HG03159 (cell line): ENCODE results near the gene TP53I11.

Experiments used
- ATAC-seq: cut with Tn5 transposase; IDR thresholded peaks from one replicate; pipeline ENCODE4 v1.9.1; 2021; ENCODE audit warnings: mild to moderate bottlenecking, moderate library complexity; ENCODE audit not compliant: unreplicated experiment

TP53I11 gene

GRCh38 chr11:44889266-44889665, 61.4 kb downstream of the TP53I11 start:
- ATAC-seq = no peak

GRCh38 chr11:44887636-44888035, 63.0 kb downstream of the TP53I11 start:
- no peak for ATAC-seq

DNA sequence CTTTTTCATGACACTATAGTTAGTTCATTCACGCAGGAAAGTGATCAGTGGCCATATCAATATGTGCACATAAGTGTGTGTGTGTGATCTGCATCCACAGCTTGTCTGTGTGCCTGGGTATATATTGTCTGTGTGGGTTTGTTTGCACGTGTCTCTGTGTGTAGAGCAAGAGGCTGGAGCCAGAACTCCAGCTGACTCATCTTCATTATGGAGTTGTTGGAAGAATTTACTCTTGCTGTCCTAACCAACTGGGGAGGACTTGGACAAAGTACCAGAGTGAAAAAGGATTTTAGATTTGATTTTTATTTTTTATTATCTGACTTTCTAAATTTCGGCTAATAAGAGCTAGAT, 63.9 kb downstream of the TP53I11 start:
- ATAC-seq = no peak

DNA sequence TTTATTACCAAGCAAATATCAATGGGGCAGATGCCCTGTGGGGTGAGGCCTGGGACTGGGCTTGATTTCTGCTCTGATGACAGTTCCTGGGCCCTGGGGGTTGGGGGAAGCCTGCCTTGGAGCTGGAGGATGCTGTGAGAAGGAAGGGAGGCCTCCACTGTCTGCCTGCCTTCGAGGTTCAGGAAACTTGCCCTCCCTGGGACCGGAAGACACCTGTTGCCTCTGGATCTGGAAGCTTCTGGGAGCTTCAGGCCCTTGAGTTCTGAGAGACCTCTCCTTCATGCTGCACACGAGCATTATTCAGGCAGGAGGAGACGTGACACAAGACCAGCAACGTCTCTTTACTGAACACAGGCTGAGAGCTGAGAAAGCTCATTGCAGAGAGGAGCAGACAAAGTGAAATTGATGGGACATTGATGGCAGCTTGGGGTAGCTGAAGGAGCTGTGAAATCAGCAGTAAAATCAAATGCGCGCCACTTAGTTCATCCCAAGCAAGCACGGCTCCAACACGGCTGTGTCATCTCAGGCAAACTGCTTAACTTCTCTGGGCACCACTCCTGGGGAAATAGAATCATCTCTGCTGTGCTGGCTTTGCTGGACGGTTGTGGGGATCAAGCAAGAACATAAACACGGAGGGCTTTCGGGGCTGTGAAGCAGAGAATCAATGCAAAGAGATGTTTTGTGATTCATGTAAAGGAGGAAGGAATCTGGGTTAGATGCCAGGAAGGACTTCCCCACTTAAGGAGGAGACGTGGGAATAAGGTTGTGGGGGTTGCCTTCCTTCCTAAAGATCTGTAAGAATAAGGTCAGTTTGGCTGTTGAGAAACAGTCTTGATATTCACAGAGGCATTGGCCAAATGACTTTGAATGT, 64.5 kb downstream of the TP53I11 start:
- no peak for ATAC-seq

DNA sequence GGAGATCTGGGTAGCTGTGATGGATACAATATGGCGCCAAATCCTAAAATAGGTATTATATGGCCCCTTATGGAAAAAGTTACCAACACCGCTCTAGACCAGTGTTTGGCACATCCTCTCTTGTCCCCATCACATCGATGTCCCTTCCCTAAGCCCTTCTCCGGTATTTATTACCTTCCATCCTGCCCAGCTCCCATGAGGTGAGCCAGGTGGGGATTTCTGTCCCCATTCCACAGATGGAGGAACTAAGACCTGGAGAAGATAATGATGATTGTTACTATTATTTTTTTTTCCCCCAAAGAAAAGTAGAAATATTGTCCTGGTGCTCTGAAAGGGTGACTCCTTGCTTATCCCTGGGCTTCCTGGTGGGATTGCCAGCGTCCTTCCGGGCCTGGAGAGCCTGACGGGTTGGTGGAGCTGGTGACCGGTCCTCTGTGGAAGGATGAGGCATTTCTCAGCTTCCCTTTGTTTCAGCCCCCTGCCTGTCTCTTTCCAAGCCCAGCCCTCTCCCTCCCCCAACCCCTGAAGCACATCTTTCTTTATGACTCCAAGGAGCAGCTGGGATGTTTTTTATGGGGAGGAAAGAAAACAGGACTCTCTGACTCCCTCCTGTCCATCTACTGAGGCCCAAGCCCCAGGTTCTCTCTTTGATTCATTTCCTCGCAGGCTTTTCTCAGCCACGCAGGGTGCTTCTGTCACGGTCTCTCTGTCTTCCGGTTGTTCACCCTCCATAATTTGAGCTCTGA, 65.4 kb downstream of the TP53I11 start:
- no peak for ATAC-seq

- ATAC-seq = no peak
Observed at GRCh38 chr11:44884056-44884455, 66.6 kb downstream of the TP53I11 start.

DNA sequence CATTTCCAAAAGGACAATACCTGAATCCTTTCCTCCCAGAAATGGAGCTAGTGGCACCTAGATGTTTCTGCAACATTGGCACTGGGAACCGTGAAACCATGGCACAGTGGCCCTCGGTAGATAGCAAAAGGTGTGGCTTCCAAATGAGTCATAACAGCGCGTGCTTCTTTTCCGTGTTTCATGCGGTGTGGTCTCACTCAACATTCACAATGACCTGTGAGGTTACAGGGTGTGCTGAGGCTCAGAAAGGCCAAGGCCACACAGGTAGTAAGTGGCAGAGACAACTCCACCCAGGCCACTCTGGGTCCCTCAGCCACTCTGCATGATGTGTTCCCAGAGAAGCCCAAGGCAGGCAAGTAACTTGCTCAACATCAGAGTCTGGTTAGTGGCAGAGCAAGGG, 67.4 kb downstream of the TP53I11 start:
- no peak for ATAC-seq
